RWPE1 (cell line): ENCODE data around the gene CA5B.
"Not testable (repeated sequence)": the region's sequence is repeated elsewhere in the genome, so short reads cannot be mapped to it uniquely, and the experiment has no call there.

Experiments used
- CTCF ChIA-PET: fragments of 350-600 bp; sonication (Branson Sonifier 250); formaldehyde crosslinking; extraction: SDS; loops from one replicate; lab custom pipeline; 2021; lab: Yijun Ruan, JAX
- POLR2A ChIA-PET: fragments of 400-600 bp; formaldehyde crosslinking; extraction: SDS; loops from one replicate; lab custom pipeline; 2020; ENCODE audit warnings: antibody characterized with exemption; ENCODE audit not compliant: low non-redundant PET; lab: Yijun Ruan, JAX
- DNase-seq: peaks from one replicate; pipeline ENCODE4 v3.0.0; 2012; ENCODE audit warnings: low spot score
- H3K27ac ChIP-seq: fragments of 450-650 bp; 2 replicates; pipeline ENCODE4 v1.5.1; 2017
- TF ChIP-seq, protein P1 (sequence below): fragments of 450-650 bp; conservative IDR thresholded peaks from 2 replicates; pipeline ENCODE4 v1.5.1; 2017; ENCODE audit warnings: low read depth, mild to moderate bottlenecking

The CA5B gene

DNA sequence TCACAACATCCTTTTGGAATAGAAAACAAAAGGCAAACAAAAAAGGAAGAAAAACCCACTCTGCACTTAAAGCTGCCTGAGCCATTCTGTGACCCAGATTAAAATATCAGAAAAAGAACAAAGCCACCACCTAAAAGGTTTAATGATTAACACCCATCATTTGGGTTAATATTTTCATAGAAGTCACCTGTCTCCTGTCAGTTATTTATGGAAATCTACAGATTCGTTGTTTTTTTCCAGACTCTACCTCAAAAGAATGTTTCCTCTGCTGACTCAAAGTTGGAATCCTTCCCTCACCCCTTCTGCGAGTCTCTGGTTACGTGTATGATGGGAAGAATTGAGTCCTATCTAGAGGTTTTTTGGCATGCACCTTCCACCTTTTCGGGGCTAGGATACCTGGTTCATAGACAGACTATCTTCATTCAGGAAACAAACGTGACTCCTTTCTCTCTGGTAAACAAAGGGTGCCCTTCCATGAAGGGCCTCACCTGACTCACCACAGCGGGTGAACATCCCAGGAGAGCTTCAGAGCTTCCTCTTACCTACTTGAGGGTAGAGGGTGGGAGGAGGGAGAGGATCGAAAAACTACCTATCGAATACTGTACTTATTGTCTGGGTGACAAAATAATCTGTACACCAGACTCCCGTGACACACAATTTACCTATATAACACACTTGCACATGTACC is 19.6 kb upstream of the CA5B start:
- ChIA-PET POLR2A (no interaction called here), CTCF (interaction anchor here (0.6 kb wide), 1 partner anchor 159 kb away, joined by 4 read pairs; no protein-coding TSS in a partner anchor)
- no peak for DNase-seq
- no peak overlapping the region for H3K27ac ChIP-seq
- TF ChIP-seq, protein P1, sequence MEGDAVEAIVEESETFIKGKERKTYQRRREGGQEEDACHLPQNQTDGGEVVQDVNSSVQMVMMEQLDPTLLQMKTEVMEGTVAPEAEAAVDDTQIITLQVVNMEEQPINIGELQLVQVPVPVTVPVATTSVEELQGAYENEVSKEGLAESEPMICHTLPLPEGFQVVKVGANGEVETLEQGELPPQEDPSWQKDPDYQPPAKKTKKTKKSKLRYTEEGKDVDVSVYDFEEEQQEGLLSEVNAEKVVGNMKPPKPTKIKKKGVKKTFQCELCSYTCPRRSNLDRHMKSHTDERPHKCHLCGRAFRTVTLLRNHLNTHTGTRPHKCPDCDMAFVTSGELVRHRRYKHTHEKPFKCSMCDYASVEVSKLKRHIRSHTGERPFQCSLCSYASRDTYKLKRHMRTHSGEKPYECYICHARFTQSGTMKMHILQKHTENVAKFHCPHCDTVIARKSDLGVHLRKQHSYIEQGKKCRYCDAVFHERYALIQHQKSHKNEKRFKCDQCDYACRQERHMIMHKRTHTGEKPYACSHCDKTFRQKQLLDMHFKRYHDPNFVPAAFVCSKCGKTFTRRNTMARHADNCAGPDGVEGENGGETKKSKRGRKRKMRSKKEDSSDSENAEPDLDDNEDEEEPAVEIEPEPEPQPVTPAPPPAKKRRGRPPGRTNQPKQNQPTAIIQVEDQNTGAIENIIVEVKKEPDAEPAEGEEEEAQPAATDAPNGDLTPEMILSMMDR, result no peak

DNA sequence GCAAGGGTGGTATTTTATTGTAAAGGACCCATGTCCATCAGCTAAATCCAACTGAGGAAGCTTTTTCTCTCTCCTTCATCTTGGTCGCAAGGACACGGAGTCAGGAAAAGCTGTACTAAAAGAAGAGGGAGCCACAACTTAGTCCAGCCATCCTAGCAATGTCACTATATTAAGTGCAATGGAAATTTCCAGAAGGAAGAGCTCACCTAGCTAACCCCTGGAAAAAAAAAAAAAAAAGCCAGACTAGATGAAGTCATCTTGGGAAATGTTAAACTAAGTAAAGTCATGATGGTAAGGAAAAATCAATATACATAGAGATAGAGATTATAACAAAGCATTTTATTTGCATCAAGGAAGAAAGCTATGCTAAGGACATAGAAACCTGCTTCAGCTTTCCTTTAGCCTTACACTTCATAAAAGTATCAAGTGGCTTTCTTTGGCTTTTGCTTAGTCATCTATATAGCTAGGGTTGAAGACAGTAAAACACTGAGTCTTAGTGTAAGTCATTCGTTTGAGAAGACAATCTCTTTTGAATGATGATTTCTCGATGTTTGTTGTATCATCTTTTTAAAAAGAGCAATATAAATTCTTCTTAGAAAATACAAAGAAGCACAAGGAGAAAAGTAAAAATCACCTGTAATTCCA is 18.6 kb upstream of the CA5B start:
- TF ChIP-seq, protein P1, result no peak

DNA sequence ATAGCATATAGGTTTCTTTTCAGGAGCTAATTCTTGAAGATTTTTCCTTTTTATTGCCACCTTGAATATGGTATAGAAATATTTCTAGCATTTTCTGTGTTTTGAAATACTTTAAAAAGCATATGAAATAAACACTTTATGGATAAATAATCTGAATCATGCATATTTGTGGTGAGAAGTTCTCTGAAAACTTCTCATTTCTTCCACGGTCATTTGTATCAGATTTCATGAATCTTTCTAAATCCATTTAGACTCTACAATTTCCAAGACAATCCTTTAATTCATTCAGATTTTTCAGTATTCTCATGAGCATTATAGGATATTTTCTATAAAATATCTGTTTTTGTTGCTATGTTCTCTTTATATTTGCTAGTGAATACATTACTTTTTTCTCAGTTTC is 16.2 kb upstream of the CA5B start:
- TF ChIP-seq, protein P1, result no peak
- ChIA-PET CTCF (no interaction called here), POLR2A (no interaction called here)
- no peak overlapping the region for H3K27ac ChIP-seq
- DNase-seq, result no peak

More for the DNA sequence above, 18.6 kb upstream of the CA5B start:
- H3K27ac ChIP-seq, result no peak overlapping the region
- no peak for DNase-seq
- POLR2A ChIA-PET, result no interaction called here
- CTCF ChIA-PET, result no interaction called here

DNA sequence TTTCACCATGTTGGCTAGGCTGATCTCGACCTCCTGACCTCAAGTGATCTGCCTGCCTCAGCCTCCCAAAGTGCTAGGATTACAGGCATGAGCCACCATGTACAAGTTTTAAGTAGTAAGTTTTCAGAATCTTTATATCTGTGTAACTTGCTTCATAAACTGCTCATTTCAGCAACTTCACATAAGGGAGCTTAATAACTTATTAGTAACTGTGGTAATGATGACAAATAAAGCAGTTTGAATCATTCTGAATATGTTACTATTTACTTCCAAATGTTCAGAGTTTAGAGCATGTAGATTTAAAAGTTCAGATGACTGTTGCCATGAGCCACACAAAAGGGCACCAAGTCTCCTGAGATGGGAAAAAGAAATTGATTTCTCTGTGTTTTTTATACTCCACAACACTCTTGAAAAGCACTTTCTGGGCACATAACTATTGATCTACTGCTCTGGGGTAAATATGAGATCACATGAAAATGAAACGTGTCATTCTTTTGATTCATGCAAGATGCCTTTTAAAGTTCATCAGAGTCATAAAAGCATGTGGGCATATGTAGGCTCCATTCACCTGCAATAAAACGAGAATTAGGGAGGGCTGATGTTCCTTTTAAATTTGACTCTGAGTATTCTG is 14.1 kb upstream of the CA5B start:
- TF ChIP-seq, protein P1, result no peak
- ChIA-PET POLR2A (no interaction called here), CTCF (no interaction called here)
- DNase-seq, result no peak
- H3K27ac ChIP-seq, result no peak overlapping the region

DNA sequence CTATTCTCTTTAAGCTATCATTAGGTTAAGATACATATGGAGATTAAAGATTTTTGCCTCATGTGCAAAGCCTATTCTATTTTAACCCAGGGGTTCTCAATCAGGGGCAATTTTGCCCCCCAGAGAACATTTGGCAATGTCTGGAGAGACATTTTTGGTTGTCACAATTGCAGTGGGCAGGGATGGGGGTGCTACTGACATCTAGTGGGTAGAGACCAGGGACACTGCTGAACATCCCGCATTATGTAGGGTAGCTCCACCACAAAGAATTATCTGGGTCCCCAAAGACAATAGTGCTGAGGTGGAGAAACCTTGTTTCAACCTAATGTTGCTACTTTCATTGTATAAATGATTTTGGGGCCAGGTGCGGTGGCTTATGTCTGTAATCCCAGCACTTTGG is 13.2 kb upstream of the CA5B start:
- DNase-seq, result no peak
- CTCF ChIA-PET, result interaction anchor here (0.5 kb wide), 1 partner anchor 745 kb away, joined by 3 read pairs; no protein-coding TSS in a partner anchor
- H3K27ac ChIP-seq, result no peak overlapping the region
- TF ChIP-seq, protein P1, result no peak
- POLR2A ChIA-PET, result no interaction called here

DNA sequence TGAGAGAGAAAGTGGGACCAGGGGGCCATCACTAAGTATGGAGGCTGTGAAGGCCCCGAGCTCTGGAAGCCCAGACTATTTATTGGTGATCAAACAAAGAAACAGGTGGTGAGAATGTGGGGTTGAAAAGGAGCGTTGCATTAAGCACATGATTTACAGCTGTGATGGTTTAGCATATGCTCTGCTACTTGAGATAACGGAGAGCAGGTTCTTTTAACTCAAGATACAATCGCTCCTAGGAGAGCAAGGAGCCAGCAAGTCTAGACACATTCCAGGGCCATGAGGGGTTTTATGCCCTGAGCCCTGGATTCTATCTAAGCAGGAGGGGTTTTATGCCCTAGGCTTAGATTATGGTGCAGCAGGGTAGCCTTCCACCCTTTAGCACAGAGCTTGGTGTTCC is 6.7 kb upstream of the CA5B start:
- H3K27ac ChIP-seq, CTCF ChIA-PET, POLR2A ChIA-PET, DNase-seq: not testable (repeated sequence)
